Activated T-helper 1 cell treated with anti-CD3 and anti-CD28 coated beads, Interleukin-12 subunit alpha, Interleukin-12 subunit beta, Interleukin-2, Interleukin-4 antibody, amounts not matched to agents 30 ng/mL and 10 ng/mL and 1 ng/mL, durations not matched to agents 14 hours and 24 hours and 36 hours (primary cell): ENCODE results near the gene POMT2. TPM values are rescaled to one million over a fixed set of nuclear protein-coding genes. Genes with fewer than 3 reads are reported as not detected.

Experiments
- DNase-seq: peaks from one replicate; pipeline ENCODE4 v3.0.0; 2021; ENCODE audit warnings: low spot score
- H3K27ac Mint-ChIP-seq: one replicate; pipeline ENCODE4 v1.8.0; 2021; ENCODE audit warnings: mild to moderate bottlenecking, mixed read lengths
- H3K27me3 Mint-ChIP-seq: one replicate; pipeline ENCODE4 v1.8.0; 2022; ENCODE audit warnings: mild to moderate bottlenecking, moderate library complexity, mixed read lengths; ENCODE audit not compliant: insufficient read depth
- H3K36me3 Mint-ChIP-seq: one replicate; pipeline ENCODE4 v1.8.0; 2021; ENCODE audit warnings: low read depth, mixed read lengths
- H3K4me1 Mint-ChIP-seq: one replicate; pipeline ENCODE4 v1.8.0; 2021; ENCODE audit warnings: low read depth, mixed read lengths
- H3K4me3 Mint-ChIP-seq: one replicate; pipeline ENCODE4 v1.8.0; 2021; ENCODE audit warnings: mild to moderate bottlenecking, moderate library complexity, mixed read lengths
- H3K9me3 Mint-ChIP-seq: one replicate; pipeline ENCODE4 v1.8.0; 2021; ENCODE audit warnings: mixed read lengths
- intact Hi-C: fragments of 100-400 bp; cut with micrococcal nuclease; formaldehyde crosslinking; loops from one replicate; pipeline ENCODE4 v1.15.1; 2024
- total RNA-seq: library from RNA; stranded (reverse); gene quantifications from 2 replicates; pipeline ENCODE4 v1.2.3, GENCODE V29; 2022

The POMT2 gene
- total RNA-seq, 1 donor from 2014 or later: 20.5 TPM

DNA sequence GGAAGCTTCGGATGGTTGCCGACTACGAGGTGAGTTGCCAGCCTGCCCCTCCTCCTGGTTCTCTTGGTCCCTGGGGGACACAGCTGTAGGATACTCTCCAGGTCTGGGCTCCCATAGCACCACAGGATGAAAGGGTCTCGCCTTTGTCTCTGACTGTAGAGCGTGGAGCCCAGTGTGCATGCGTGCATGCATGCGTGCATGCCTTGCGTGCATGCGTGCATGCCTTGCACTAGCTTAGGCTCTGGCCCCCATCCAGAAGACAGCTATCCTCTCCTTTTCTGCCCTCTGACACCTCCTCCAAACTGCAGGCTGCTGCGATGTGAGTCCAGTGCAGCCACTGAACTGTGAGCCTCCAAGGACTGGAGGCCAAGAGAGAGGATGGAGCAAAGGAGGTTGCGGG, 68.8 kb downstream of the POMT2 start:
- Mint-ChIP-seq H3K36me3 (no peaks in the 10 kb centered on the region), H3K4me3 (no peak overlapping the region), H3K27ac (no peak overlapping the region), H3K4me1 (no peaks in the 10 kb centered on the region), H3K27me3 (peaks cover 3% of the 10 kb centered on the region), H3K9me3 (no peaks in the 10 kb centered on the region)
- DNase-seq: no peak
- intact Hi-C loops: no loop called here

DNA sequence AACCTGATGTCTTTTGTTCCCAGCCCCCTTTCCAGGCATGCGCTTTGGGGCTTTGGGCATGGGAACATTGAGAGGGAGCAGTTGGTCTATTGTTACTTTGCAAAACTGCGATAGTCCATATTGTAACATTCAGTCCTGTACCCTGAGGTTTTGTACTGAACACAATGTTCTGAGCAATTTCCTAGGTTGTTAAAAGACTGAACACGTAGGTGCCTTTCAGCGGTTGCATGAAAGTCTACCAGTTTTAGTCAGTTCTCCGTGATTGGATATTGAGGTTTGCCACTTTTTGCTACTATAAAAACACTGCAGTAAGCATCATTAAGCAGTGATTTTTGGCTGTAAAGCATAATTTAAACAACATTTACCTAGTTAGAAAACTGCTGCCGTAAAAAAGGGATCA, 69.8 kb downstream of the POMT2 start:
- H3K4me1 Mint-ChIP-seq: no peaks in the 10 kb centered on the region
- DNase-seq: no peak
- no peaks in the 10 kb centered on the region for H3K36me3 Mint-ChIP-seq
- no peaks in the 10 kb centered on the region for H3K9me3 Mint-ChIP-seq
- no peak overlapping the region for H3K27ac Mint-ChIP-seq
- intact Hi-C loops: no loop called here
- H3K27me3 Mint-ChIP-seq: peaks cover 3% of the 10 kb centered on the region
- no peak overlapping the region for H3K4me3 Mint-ChIP-seq

DNA sequence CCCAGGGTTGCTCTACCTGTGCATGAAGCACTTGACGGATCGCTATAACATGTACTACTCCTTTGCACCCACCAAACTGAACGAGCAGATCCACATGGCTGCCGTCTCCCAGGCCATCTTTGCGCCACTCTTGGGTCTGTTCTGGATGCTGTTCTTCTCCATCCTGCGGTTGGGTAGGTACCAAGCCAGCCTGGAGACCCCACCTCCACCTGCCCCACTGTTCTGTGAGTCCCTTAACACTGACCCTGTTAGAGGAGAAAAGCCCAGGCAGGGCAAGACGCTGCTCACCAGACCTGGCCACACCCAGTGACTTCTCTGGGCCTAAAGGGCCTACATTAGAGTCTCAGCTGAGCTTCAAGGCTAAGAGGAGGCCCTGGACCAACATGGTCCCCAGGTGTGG, 71.4 kb downstream of the POMT2 start:
- Mint-ChIP-seq H3K9me3 (no peaks in the 10 kb centered on the region), H3K27me3 (peaks cover 3% of the 10 kb centered on the region), H3K4me1 (no peaks in the 10 kb centered on the region), H3K27ac (no peak overlapping the region), H3K36me3 (no peaks in the 10 kb centered on the region), H3K4me3 (no peak overlapping the region)
- intact Hi-C loops: no loop called here
- DNase-seq: no peak

DNA sequence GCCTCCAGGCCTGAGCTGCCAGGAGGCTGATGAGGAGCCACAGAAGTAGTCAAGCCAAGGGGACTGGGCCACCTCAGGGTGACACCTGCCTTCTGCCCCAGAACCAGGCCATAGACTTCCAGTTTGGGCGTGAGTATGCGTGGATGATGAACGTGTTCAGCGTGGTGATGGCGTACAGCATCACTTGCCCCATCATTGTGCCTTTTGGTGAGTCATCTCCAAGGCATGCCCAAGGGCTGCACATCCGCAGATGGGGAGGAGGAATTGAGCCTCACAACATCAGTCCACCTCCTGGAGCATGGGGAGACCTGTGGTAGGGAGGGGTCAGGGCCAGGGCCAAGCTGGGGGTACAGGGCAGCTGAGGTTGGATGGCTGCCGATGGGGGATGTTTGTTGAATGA, 72.0 kb downstream of the POMT2 start:
- Mint-ChIP-seq H3K4me3 (no peak overlapping the region), H3K27me3 (peaks cover 3% of the 10 kb centered on the region), H3K9me3 (no peaks in the 10 kb centered on the region), H3K4me1 (no peaks in the 10 kb centered on the region), H3K27ac (no peak overlapping the region), H3K36me3 (no peaks in the 10 kb centered on the region)
- DNase-seq: no peak
- intact Hi-C loops: no loop called here

DNA sequence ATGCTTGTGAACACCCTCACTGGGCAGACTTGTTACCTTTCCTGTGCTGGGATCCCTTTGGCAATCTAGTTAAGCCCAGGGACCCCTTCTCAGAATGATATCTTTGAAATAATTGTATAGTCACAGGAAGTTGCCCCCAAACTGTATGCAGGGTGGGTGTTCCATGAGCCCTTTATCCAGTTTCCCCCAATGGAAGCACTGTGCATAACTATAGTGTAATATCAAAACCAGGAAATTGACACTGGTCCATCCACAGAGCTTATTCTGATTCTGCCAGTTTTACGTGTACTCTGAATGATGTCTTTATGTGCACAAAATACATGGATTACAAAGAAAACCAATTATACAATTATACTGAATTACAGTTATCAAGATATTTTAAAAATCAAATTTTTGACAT, 73.9 kb downstream of the POMT2 start:
- DNase-seq: no peak
- intact Hi-C loops: no loop called here
- Mint-ChIP-seq H3K27me3 (no peaks in the 10 kb centered on the region), H3K9me3 (no peaks in the 10 kb centered on the region), H3K4me3 (no peak overlapping the region), H3K27ac (no peak overlapping the region), H3K4me1 (no peaks in the 10 kb centered on the region), H3K36me3 (no peaks in the 10 kb centered on the region)

DNA sequence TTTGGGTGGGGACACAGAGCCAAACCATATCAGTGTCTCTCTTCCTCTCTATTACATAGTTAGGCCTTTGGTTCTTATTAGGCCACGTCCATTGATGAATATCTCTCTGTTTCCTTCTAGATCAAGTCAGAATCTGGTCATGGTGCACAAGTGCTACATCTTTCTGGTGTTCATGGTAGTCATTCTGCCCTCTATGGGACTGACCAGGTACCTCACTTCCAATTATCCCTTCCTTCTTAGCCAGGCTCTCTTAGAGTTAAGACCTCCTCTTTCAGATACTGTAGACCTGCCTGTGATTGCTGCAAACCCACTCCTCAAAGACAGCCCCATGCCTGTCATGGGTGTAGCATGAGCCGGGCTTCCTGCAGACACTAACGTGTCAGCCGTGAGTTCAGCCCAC, 74.9 kb downstream of the POMT2 start:
- no peak overlapping the region for H3K4me3 Mint-ChIP-seq
- H3K4me1 Mint-ChIP-seq: no peaks in the 10 kb centered on the region
- H3K27me3 Mint-ChIP-seq: no peaks in the 10 kb centered on the region
- intact Hi-C loops: no loop called here
- DNase-seq: no peak
- no peak overlapping the region for H3K27ac Mint-ChIP-seq
- H3K9me3 Mint-ChIP-seq: no peaks in the 10 kb centered on the region
- H3K36me3 Mint-ChIP-seq: no peaks in the 10 kb centered on the region

DNA sequence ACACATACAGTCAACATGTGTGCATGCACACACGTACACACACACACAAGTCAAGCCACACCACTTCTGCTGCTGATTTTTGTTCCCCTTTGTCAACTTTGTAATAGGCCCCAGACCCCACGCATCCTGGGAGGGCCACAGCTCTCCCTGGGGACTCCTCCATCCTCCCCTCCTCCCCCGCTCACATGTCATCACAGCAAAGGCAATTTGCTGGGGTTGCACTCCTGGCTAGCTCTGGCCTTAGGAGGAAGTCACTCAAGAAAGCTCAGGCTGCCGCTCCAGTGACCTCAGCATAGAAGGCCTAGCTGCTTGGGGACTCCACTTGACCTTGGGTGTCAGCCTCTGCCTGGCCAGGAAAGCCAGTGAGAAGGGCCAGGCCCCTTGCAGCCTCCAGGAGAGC, 76.8 kb downstream of the POMT2 start:
- Mint-ChIP-seq H3K4me1 (no peaks in the 10 kb centered on the region), H3K27me3 (no peaks in the 10 kb centered on the region), H3K9me3 (no peaks in the 10 kb centered on the region), H3K36me3 (no peaks in the 10 kb centered on the region), H3K27ac (no peak overlapping the region), H3K4me3 (no peak overlapping the region)
- DNase-seq: no peak
- intact Hi-C loops: no loop called here

DNA sequence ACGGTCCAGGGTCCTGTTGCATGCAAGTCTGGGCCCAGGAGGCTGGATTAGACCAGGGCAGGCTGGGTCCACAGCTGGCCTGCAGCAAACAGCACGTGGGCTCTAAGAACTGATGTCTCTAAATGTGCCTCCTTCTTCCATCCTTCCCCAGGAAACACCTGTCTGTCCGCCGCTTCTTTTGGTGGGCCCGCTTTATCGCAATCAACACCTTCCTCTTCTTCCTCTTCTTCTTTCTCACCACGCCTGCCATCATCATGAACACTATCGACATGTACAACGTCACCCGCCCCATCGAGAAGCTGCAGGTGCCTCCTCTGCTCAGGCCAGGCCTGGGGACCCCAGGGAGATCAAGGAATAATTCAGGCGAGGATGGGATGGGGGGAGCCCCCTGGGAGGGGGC, 77.9 kb downstream of the POMT2 start:
- Mint-ChIP-seq H3K4me1 (no peaks in the 10 kb centered on the region), H3K27me3 (no peaks in the 10 kb centered on the region), H3K4me3 (no peak overlapping the region), H3K27ac (no peak overlapping the region), H3K36me3 (no peaks in the 10 kb centered on the region), H3K9me3 (no peaks in the 10 kb centered on the region)
- no peak for DNase-seq
- intact Hi-C loops: no loop called here

DNA sequence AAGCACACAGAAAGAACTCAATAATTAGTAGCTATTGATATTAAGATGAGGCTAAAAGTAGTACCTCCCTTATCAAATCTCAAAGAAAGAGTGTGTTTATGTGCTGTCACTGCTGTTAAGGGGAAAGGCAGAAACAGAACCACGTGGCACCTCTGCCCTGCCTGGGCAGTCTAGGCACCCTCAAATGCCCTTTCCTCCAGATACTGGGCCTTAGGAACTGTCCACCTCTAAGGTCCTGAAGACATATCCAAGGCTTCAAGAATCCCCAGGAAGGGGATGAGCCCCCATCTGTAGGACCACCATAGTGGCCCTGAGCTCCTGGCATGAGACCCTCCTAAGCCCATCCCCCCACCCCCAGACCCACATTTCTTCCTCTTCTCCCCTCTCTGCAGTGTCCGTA, 78.7 kb downstream of the POMT2 start:
- H3K27ac Mint-ChIP-seq: no peak overlapping the region
- H3K4me1 Mint-ChIP-seq: no peaks in the 10 kb centered on the region
- intact Hi-C loops: no loop called here
- no peaks in the 10 kb centered on the region for H3K36me3 Mint-ChIP-seq
- no peak overlapping the region for H3K4me3 Mint-ChIP-seq
- no peaks in the 10 kb centered on the region for H3K27me3 Mint-ChIP-seq
- no peak for DNase-seq
- H3K9me3 Mint-ChIP-seq: no peaks in the 10 kb centered on the region

DNA sequence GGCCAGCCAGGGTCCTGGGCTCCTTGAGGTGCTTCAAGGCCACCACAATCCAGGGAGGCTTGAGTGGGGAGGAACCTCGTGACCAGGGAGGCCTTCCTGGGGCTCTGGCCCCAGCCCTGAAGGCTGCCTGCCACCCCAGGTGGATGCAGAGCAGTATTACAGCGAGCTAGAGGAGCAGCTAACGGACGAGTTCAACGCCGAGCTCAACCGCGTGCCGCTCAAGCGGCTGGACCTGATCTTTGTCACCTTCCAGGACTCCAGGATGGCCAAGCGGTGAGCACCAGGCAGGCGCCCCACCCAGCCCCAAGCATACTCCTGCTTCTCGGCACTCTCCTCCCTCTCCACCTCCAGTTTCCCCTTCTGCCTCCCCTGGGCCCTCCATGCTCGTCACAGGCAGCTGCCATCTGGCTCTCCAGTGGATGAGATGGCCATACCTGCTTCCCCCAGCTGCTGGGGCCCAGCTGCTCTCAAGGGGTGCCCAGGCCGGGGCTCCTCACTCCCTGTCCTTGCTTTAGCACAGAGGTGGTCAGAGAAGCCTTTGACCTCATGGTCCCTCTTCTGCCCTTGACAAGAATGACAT, 80.3 kb downstream of the POMT2 start:
- H3K27ac Mint-ChIP-seq: no peak overlapping the region
- H3K36me3 Mint-ChIP-seq: no peaks in the 10 kb centered on the region
- intact Hi-C loops: no loop called here
- no peaks in the 10 kb centered on the region for H3K4me1 Mint-ChIP-seq
- DNase-seq: no peak
- H3K4me3 Mint-ChIP-seq: no peak overlapping the region
- no peaks in the 10 kb centered on the region for H3K27me3 Mint-ChIP-seq
- no peaks in the 10 kb centered on the region for H3K9me3 Mint-ChIP-seq

DNA sequence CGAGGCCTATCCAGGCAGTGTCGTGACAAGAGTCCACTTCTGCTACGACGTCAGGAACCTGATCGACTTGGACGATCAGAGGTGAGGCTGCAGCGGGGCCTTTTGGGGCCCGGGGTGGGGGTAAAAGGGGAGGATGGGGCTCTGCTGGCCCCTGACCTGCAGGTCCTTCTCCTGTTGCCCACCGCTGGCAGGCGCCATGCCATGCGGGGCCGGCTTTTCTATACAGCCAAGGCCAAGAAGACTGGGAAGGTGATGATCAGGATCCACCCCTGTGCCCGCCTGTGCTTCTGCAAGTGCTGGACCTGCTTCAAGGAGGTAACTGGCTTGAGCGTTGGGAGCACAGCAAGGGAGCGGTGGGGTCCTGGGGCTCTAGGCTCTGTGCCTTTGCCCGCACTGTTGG, 81.3 kb downstream of the POMT2 start:
- Mint-ChIP-seq H3K27me3 (no peaks in the 10 kb centered on the region), H3K9me3 (no peaks in the 10 kb centered on the region), H3K4me1 (no peaks in the 10 kb centered on the region), H3K4me3 (no peak overlapping the region), H3K27ac (no peak overlapping the region), H3K36me3 (no peaks in the 10 kb centered on the region)
- DNase-seq: no peak
- intact Hi-C loops: no loop called here

DNA sequence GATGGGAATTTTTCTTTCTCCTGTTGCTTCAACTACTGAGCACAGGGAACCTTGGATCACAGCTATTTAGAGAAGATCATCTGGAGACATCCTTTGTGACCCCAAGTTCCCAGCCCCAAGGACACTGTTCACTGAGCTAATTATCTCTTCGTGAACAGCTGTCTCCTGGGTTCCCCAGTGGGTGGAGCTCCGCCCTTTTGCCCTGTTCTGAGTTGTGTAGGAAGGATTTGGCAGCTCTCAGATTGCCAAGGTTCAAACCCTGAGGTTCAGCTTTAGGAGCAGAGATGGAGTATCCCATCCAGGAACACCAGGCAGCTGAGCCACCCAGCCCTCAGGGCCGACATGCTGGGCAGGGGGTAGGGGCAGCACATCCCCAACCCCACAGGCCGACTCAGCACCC, 81.7 kb downstream of the POMT2 start:
- DNase-seq: no peak
- H3K4me1 Mint-ChIP-seq: no peaks in the 10 kb centered on the region
- no peak overlapping the region for H3K27ac Mint-ChIP-seq
- intact Hi-C loops: no loop called here
- no peaks in the 10 kb centered on the region for H3K27me3 Mint-ChIP-seq
- H3K4me3 Mint-ChIP-seq: no peak overlapping the region
- H3K9me3 Mint-ChIP-seq: no peaks in the 10 kb centered on the region
- no peaks in the 10 kb centered on the region for H3K36me3 Mint-ChIP-seq

DNA sequence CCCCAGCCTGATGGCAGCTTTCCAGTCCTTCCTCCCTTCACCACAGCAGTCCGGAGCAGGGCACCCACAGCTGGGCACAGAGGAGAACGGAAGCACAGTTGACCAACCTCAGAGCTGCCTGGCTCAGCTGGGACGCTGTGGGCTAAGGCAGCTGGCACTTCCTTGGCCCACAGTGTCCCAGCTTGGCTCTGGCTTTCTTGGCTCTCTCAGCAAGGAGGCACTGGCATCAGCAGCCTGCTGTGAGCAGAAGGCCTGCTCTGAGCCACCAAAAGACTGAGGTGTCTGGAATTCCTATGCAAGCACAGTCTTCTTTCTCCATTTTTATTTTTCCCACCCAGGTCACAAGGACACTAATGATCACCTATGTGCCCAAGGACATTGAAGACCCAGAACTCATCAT, 82.3 kb downstream of the POMT2 start:
- Mint-ChIP-seq H3K4me3 (no peak overlapping the region), H3K27ac (no peak overlapping the region), H3K4me1 (no peaks in the 10 kb centered on the region), H3K9me3 (no peaks in the 10 kb centered on the region), H3K27me3 (no peaks in the 10 kb centered on the region), H3K36me3 (no peaks in the 10 kb centered on the region)
- DNase-seq: no peak
- intact Hi-C loops: no loop called here

DNA sequence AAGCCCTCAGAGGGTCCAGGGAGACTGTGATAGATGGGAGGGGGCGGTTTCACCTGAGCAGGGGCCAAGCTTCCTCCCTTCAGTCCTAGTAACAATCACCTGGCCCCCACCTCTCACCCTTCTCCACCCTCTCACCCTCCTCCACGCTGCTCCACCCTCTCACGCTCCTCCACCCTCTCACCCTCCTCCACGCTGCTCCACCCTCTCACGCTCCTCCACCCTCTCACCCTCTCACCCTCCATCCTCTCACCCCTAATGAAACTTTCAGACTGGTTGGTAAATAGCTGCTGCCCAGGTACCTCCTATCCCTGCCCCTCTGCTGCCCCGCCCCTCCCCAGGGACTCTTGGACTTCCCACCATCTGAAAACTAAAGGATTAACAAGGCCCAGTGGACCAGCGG, 83.9 kb downstream of the POMT2 start:
- Mint-ChIP-seq H3K9me3 (no peaks in the 10 kb centered on the region), H3K27me3 (no peaks in the 10 kb centered on the region), H3K4me3 (no peak overlapping the region), H3K27ac (no peak overlapping the region), H3K36me3 (no peaks in the 10 kb centered on the region), H3K4me1 (no peaks in the 10 kb centered on the region)
- intact Hi-C loops: no loop called here
- DNase-seq: no peak
